B cell (primary cell): ENCODE data around the gene RPTOR. TPM values are rescaled to one million over a fixed set of nuclear protein-coding genes. Genes with fewer than 3 reads are reported as not detected.

ENCODE experiments used
- ATAC-seq: fragments of 200-7000 bp; cut with Tn5 transposase; one replicate; pipeline ENCODE4 v1.10.0; 2021; ENCODE audit warnings: low read depth, mild to moderate bottlenecking, moderate number of reproducible peaks, moderate library complexity
- CTCF ChIA-PET: fragments of 350-600 bp; sonication (Branson Sonifier 250); formaldehyde crosslinking; loops from one replicate; lab custom pipeline; 2021; ENCODE audit warnings: antibody characterized with exemption, inconsistent platforms; lab: Charles Lee
- POLR2A ChIA-PET: fragments of 350-600 bp; sonication (Branson Sonifier 250); formaldehyde crosslinking; loops from one replicate; lab custom pipeline; 2021; ENCODE audit warnings: antibody characterized with exemption; lab: Charles Lee
- DNase-seq: peaks from one replicate; pipeline ENCODE4 v3.0.0; 2013
- H2AFZ ChIP-seq: 2 replicates; pipeline ENCODE4 v1.6.1; 2012; ENCODE audit warnings: mild to moderate bottlenecking, low read depth, low read length; ENCODE audit not compliant: insufficient read depth, poor library complexity, severe bottlenecking
- H3K27ac ChIP-seq, 2 donors: 1 replicate in 1 of 2; 2 replicates in 1 of 2; pipeline ENCODE4 v1.5.1; 2012 to 2013; ENCODE audit warnings: low read length in 2 of 2, mild to moderate bottlenecking in 2 of 2, moderate library complexity in 1 of 2
- H3K27me3 ChIP-seq, 4 experiments: fragments of 200-600 bp in 1 of 4; sonication (generic) in 1 of 4; replicated peaks in 1 of 4; 1 replicate in 2 of 4; 2 replicates in 2 of 4; pipeline versions ENCODE4 v1.6.1 to v1.7.0; 2013 to 2016; ENCODE audit warnings: low read length in 3 of 4, mild to moderate bottlenecking in 2 of 4, mixed read lengths in 1 of 4, moderate library complexity in 1 of 4; ENCODE audit not compliant: insufficient read depth in 4 of 4, control insufficient read depth in 3 of 4; ENCODE audit errors: control extremely low read depth in 1 of 4
- H3K36me3 ChIP-seq, 2 experiments: replicated peaks in 1 of 2; 1 replicate in 1 of 2; 2 replicates in 1 of 2; pipeline versions ENCODE4 v1.6.1 to v1.7.1; 2013; ENCODE audit warnings: low read length in 1 of 2; ENCODE audit not compliant: insufficient read depth in 2 of 2, control insufficient read depth in 1 of 2; ENCODE audit errors: control extremely low read depth in 1 of 2, extremely low read depth in 1 of 2
- H3K4me1 ChIP-seq, 2 donors: fragments of 200-600 bp in 1 of 2; sonication (generic) in 1 of 2; 1 replicate in 1 of 2; 2 replicates in 1 of 2; pipeline versions ENCODE4 v1.5.1 to v1.6.1; 2013 to 2017; ENCODE audit warnings: low read length in 2 of 2; ENCODE audit not compliant: control insufficient read depth in 2 of 2, insufficient read depth in 2 of 2
- H3K4me2 ChIP-seq: replicated peaks from 2 replicates; pipeline ENCODE3; 2012; ENCODE audit warnings: mild to moderate bottlenecking, low read depth, low read length; ENCODE audit not compliant: poor library complexity, severe bottlenecking
- H3K4me3 ChIP-seq, 5 experiments: fragments of 200-600 bp in 1 of 5; sonication (generic) in 1 of 5; 1 replicate in 3 of 5; 2 replicates in 2 of 5; pipeline versions ENCODE4 v1.5.1 to v1.7.0; 2011 to 2016; ENCODE audit warnings: low read length in 4 of 5, mild to moderate bottlenecking in 4 of 5, low read depth in 2 of 5, control low read depth in 1 of 5, moderate library complexity in 1 of 5; ENCODE audit not compliant: insufficient read depth in 1 of 5; ENCODE audit errors: control extremely low read depth in 1 of 5, extremely low read depth in 1 of 5
- H3K79me2 ChIP-seq: fragments of 200-600 bp; sonication (generic); one replicate; pipeline ENCODE4 v1.6.0; 2016; ENCODE audit warnings: low read length; ENCODE audit not compliant: control insufficient read depth, insufficient read depth
- H3K9ac ChIP-seq: fragments of 200-600 bp; sonication (generic); 2 replicates; pipeline ENCODE4 v1.6.1; 2017; ENCODE audit warnings: mild to moderate bottlenecking, low read length, moderate library complexity
- H3K9me3 ChIP-seq, 3 donors: one replicate each; pipeline versions ENCODE4 v1.6.1 to v1.7.1; 2013; ENCODE audit warnings: low read length in 2 of 3; ENCODE audit not compliant: control insufficient read depth in 2 of 3, insufficient read depth in 1 of 3; ENCODE audit errors: control extremely low read depth in 1 of 3
- H4K20me1 ChIP-seq: 2 replicates; pipeline ENCODE4 v1.6.0; 2012; ENCODE audit warnings: mild to moderate bottlenecking, low read length; ENCODE audit not compliant: insufficient read depth, control insufficient read depth, poor library complexity, severe bottlenecking
- H3K27ac Mint-ChIP-seq: one replicate; pipeline ENCODE4 v1.8.0; 2021; ENCODE audit warnings: mixed read lengths
- H3K27me3 Mint-ChIP-seq: one replicate; pipeline ENCODE4 v1.8.0; 2021; ENCODE audit warnings: mixed read lengths
- H3K4me1 Mint-ChIP-seq: one replicate; pipeline ENCODE4 v1.8.0; 2021; ENCODE audit warnings: mixed read lengths
- H3K4me3 Mint-ChIP-seq: one replicate; pipeline ENCODE4 v1.8.0; 2021; ENCODE audit warnings: mixed read lengths
- H3K9me3 Mint-ChIP-seq: one replicate; pipeline ENCODE4 v1.8.0; 2022; ENCODE audit warnings: mixed read lengths; ENCODE audit not compliant: insufficient read depth
- EZH2 ChIP-seq: IDR thresholded peaks from 2 replicates; pipeline ENCODE4 v1.6.1; 2012; ENCODE audit warnings: borderline replicate concordance, low read depth, mild to moderate bottlenecking, moderate library complexity, low read length; ENCODE audit not compliant: insufficient read depth, poor library complexity, severe bottlenecking
- WGBS: methylation state at CpG from one replicate; pipeline ENCODE4 v1.1.5; 2013; ENCODE audit warnings: missing lambda C conversion rate; ENCODE audit not compliant: insufficient coverage; 5-methylcytosine and 5-hydroxymethylcytosine counted together
- intact Hi-C: fragments of 100-400 bp; cut with micrococcal nuclease; formaldehyde crosslinking; loops from one replicate; pipeline ENCODE4 v1.10.0; 2022
- polyA plus RNA-seq: library from polyadenylated mRNA; depleted of rRNA; stranded (reverse); fragments of >200 nt; gene quantifications from 2 replicates; pipeline ENCODE4 v1.2.3, GENCODE V29; 2012
- total RNA-seq, 2 donors: library from RNA; stranded (reverse); fragments of 120-200 nt in 1 of 2; gene quantifications; 1 replicate in 1 of 2; 2 replicates in 1 of 2; pipeline versions ENCODE4 v1.2.3 to v1.2.4, GENCODE V29; 2013 to 2022
- TF ChIP-seq, protein P1 (sequence below): fragments of 200-600 bp; IDR thresholded peaks from one replicate; pipeline ENCODE4 v1.8.0; 2022; ENCODE audit warnings: antibody characterized with exemption, mild to moderate bottlenecking

RPTOR gene
- total and polyA plus RNA-seq, 2 donors (not counting 1 experiment from before 2014, with no cell fraction given) = 13.4 to 58.8 TPM

DNA sequence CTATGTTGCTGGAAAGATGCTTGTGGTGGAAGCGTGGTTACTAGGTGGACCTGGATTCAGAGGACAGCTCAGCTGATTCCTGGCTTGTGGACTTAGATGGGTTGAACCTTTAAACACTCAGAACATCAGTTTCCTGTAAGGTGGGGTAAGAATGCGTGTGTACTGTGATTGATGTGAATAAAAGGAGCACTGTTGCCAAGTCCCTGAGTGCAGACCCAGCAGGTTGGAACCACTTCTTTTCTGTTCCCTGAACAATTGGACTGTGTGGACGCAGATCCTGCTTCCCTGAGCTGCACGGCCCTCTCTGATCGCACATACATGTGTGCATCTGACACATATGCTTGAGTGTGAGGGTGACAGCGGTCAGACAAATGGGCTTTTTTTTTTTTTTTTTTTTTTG lies 37.5 kb downstream of the RPTOR start:
- CTCF ChIA-PET = no interaction called here
- peaks cover 4% of the 10 kb centered on the region for H3K4me1 Mint-ChIP-seq
- intact Hi-C loops = no loop called here
- no peaks in the 10 kb centered on the region for H3K9me3 Mint-ChIP-seq
- Histone ChIP-seq H3K79me2 (peaks cover 89% of the 10 kb centered on the region), H4K20me1 (peaks cover 57% of the 10 kb centered on the region), H2AFZ (no peak overlapping the region), H3K9ac (no peak overlapping the region), H3K9me3 (no peaks in the 10 kb centered on the region), H3K4me3 (no peak overlapping the region), H3K27ac (no peak overlapping the region), H3K36me3 (peaks cover 0 to 7% of the 10 kb centered on the region in 2 experiments), H3K4me2 (no peak overlapping the region), H3K27me3 (no peaks in the 10 kb centered on the region), H3K4me1 (no peaks in the 10 kb centered on the region)
- POLR2A ChIA-PET = no interaction called here
- no peak for ATAC-seq
- no peak for DNase-seq
- 94% methylated on average over 3 of the region's 6 CpGs for WGBS
- TF ChIP-seq EZH2 = no peak
- TF ChIP-seq, protein P1, sequence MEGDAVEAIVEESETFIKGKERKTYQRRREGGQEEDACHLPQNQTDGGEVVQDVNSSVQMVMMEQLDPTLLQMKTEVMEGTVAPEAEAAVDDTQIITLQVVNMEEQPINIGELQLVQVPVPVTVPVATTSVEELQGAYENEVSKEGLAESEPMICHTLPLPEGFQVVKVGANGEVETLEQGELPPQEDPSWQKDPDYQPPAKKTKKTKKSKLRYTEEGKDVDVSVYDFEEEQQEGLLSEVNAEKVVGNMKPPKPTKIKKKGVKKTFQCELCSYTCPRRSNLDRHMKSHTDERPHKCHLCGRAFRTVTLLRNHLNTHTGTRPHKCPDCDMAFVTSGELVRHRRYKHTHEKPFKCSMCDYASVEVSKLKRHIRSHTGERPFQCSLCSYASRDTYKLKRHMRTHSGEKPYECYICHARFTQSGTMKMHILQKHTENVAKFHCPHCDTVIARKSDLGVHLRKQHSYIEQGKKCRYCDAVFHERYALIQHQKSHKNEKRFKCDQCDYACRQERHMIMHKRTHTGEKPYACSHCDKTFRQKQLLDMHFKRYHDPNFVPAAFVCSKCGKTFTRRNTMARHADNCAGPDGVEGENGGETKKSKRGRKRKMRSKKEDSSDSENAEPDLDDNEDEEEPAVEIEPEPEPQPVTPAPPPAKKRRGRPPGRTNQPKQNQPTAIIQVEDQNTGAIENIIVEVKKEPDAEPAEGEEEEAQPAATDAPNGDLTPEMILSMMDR = no peak
- no peak overlapping the region for H3K27ac Mint-ChIP-seq
- no peaks in the 10 kb centered on the region for H3K27me3 Mint-ChIP-seq
- no peak overlapping the region for H3K4me3 Mint-ChIP-seq

DNA sequence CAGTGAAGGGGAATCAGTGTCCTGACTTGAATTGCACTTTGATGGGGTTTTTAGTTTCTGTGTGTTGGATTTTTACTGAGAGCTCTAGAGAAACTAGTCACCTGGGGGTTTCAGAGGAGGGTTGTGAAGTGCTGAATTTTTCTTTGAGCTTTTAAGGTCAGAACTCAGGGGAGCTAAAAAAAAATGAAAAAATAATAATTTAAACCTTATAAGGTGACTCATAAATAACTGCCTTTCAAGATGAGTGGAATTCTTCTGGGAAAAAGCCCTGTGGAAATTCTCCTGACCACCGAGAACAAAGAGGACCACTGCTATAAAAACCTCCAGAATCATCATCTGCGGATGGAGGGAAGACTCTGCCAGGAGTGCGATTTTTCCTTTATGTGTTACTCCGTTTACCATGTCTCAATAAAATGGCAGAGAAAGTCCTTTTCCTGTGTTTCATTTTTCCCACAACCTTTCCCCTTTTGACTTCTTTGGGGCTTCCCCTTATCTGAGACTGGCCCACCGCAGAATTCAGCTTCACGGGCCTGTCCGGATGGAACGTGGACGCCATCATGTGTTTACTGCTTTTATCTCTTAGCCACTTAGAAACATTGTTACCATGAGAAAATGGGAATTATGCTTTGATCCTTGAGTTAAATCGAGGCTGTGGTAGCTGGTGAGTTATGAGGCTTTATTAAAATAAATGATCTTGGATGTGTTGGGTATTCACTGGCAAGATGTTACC lies 39.7 kb downstream of the RPTOR start:
- peaks cover 8% of the 10 kb centered on the region for H3K4me1 Mint-ChIP-seq
- H3K4me3 Mint-ChIP-seq = no peak overlapping the region
- no peak overlapping the region for H2AFZ ChIP-seq
- H4K20me1 ChIP-seq = peaks cover 61% of the 10 kb centered on the region
- ATAC-seq = no peak
- WGBS = 85% methylated on average over 7 of the region's 10 CpGs
- no peak for TF ChIP-seq EZH2
- TF ChIP-seq, protein P1 = no peak
- ChIA-PET CTCF (interaction anchor here (0.6 to 1.6 kb wide), 4 partner anchors 9 to 287 kb away, joined by 3 to 6 read pairs (median 4); no protein-coding TSS in a partner anchor), POLR2A (no interaction called here)
- no peak for DNase-seq
- no peaks in the 10 kb centered on the region for H3K9me3 ChIP-seq
- H3K27me3 ChIP-seq = no peaks in the 10 kb centered on the region
- H3K79me2 ChIP-seq = peaks cover 93% of the 10 kb centered on the region
- H3K27ac Mint-ChIP-seq = no peak overlapping the region
- H3K27ac ChIP-seq = no peak overlapping the region
- H3K4me1 ChIP-seq = no peaks in the 10 kb centered on the region
- no peak overlapping the region for H3K4me3 ChIP-seq
- H3K9me3 Mint-ChIP-seq = no peaks in the 10 kb centered on the region
- H3K27me3 Mint-ChIP-seq = no peaks in the 10 kb centered on the region
- intact Hi-C loops = no loop called here
- no peak overlapping the region for H3K4me2 ChIP-seq
- no peak overlapping the region for H3K9ac ChIP-seq
- H3K36me3 ChIP-seq = peaks cover 0 to 7% of the 10 kb centered on the region in 2 experiments
